Right ventricle myocardium superior (tissue), 1 donor: ENCODE results near the gene BACH2. TPM values are rescaled to one million over a fixed set of nuclear protein-coding genes. Genes with fewer than 3 reads are reported as not detected.
"Not testable (repeated sequence)": the region's sequence is repeated elsewhere in the genome, so short reads cannot be mapped to it uniquely, and the experiment has no call there.

ENCODE experiments used
- ATAC-seq: fragments of 200-7000 bp; cut with Tn5 transposase; one replicate; pipeline ENCODE4 v1.9.1; 2020; ENCODE audit warnings: mild to moderate bottlenecking; ENCODE audit not compliant: poor library complexity
- DNase-seq: peaks from one replicate; pipeline ENCODE4 v3.0.0-alpha.2; 2020
- intact Hi-C: fragments of 100-400 bp; cut with DNase I; formaldehyde crosslinking; loops from one replicate; pipeline ENCODE4 v1.11.2; 2022
- total RNA-seq: library from RNA; stranded (reverse); fragmentation: NEBNext Ultra II Directional; extraction: Animal tissue kit (Norgen Biotek cat#: 25700); gene quantifications from one replicate; pipeline ENCODE4 v1.2.1, GENCODE V29; 2021
- donor health status: DM: no; HTN: yes; CAD: no; lungs with severe emphysema.

Gene BACH2
- total RNA-seq, 1 donor from 2014 or later, result 1.9 TPM

DNA sequence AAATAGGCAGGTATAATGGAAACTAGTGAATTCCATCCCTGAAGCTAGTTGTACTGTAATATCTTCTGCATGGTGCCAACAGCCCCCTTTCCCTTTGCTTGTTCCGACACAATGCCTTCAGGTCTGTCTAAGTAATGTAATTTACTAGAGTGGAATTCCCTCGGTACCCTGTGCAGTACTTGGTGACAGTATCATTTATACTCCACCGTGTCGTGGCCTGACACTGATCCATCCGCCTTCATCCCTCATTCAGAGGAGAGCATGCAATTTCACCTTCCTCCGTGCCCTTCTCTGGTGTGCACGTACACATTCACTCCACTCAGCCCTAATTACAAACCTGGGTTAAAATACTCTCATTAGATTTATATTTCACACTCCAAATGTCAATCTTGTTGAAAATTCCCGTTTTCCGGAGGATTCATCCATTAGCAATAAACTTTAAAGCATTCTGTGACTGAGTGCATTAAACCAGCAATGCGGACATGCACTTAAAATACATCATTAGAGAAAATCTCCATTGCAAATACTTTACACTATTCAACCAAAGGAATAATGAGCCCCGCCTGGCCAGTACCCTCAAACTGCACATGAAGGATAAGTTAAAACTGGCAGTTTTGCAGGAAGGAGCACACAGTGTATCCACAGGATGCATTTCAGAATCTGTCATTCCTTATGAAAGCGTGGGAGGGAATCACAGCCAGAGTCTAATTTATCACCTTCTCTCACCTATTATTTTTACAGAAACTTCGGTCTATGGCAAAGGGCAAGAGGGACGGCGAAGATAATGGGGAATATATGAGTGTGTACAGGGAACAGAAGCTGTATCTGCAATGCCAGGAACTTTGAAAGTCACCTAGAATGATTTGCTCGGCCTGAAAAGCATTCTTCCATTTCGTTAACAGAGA, 219.9 kb downstream of the BACH2 start:
- no peak for ATAC-seq

DNA sequence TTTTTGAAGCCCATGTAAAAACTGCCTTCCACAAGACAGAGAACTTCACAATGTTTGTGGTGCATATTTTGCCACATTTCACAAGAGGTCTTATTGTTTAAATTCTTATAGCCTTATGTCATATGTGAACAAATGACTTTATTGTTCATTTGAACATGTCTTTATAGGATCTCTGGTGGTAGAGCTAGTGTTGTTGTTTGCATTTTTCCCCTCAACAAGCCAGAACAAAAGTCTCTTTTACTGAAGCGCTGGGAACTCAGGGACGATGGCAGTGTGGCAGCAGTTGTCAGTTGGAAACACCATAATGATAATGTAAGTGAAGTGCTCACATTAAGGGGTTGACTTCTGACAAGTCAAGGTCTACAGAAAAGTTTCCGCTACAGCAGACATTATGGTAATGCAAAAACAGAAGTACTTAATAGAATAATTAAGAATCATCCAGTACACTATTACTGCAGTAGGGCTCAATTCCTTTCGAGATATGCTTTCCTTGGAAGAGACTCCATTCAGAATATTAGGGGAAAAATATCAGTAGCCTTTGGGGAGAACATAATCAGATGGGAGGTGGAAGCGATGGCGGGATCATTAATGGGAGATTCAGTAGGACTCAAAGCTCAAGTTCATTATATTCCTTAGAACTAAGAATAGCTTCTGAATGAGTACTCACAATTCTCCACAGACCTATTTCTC, 222.3 kb downstream of the BACH2 start:
- DNase-seq, result no peak
- ATAC-seq, result no peak
- intact Hi-C loops, result no loop called here

More for the DNA sequence above, 219.9 kb downstream of the BACH2 start:
- intact Hi-C loops, result no loop called here
- no peak for DNase-seq

GRCh38 chr6:90072935-90073464, 223.6 kb downstream of the BACH2 start:
- no peak for ATAC-seq
- intact Hi-C loops, result no loop called here
- no peak for DNase-seq

DNA sequence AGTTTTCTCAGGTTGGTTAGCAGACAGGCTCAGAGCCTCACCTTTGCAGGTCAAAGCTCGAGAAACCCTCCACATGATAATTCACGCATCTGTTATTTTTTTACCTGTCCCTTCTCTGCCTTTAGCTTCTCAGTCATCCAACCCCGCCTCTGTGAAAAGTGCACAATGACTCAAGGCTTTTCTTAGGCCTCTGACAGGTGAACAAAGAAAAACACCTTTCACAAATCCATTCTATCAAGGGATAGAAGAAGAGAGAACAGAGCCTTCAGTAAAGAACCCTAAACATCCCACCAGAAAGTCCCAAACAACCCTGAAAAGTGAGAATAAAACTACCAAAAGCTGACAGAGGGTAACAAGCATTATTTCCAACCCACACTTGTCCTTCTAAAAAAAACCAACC, 224.1 kb downstream of the BACH2 start:
- ATAC-seq, result no peak
- no peak for DNase-seq
- intact Hi-C loops, result no loop called here

GRCh38 chr6:90068703-90069523, 227.7 kb downstream of the BACH2 start:
- DNase-seq, result no peak
- ATAC-seq, result no peak
- intact Hi-C loops, result no loop called here

GRCh38 chr6:90068264-90068663, 228.4 kb downstream of the BACH2 start:
- ATAC-seq, result no peak
- intact Hi-C loops, result no loop called here
- DNase-seq, result no peak

- ATAC-seq (no peak), DNase-seq (no peak)
- intact Hi-C loops, result no loop called here
Measured at GRCh38 chr6:90066697-90067096, 229.9 kb downstream of the BACH2 start.

DNA sequence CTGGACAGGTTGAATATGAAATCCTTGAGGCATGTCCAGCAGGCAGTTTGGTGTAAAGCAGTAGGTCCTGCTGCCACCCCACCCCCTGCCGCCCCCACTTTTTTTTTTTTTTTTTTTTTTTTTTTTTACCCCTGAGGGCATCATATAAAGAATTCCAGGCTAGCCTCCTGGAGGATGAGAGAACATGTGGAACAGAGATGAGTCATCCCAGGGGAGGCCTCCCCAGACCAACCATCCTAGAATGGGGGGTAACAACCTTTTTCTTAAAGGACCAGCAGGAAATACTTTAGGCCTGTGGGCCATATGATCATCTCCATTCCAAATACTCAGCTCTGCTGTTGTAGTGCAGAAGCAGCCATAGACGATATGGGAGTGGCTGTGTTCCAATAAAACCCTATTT, 231.5 kb downstream of the BACH2 start:
- DNase-seq, result no peak
- no peak for ATAC-seq
- intact Hi-C loops, result no loop called here

GRCh38 chr6:90062667-90063066, 234.0 kb downstream of the BACH2 start:
- no peak for DNase-seq
- intact Hi-C loops, result no loop called here
- no peak for ATAC-seq

GRCh38 chr6:90062051-90062450, 234.6 kb downstream of the BACH2 start:
- ATAC-seq, result no peak
- intact Hi-C loops, result no loop called here
- DNase-seq, result no peak

GRCh38 chr6:90059178-90059577, 237.5 kb downstream of the BACH2 start:
- DNase-seq, intact Hi-C loops, ATAC-seq: not testable (repeated sequence)

DNA sequence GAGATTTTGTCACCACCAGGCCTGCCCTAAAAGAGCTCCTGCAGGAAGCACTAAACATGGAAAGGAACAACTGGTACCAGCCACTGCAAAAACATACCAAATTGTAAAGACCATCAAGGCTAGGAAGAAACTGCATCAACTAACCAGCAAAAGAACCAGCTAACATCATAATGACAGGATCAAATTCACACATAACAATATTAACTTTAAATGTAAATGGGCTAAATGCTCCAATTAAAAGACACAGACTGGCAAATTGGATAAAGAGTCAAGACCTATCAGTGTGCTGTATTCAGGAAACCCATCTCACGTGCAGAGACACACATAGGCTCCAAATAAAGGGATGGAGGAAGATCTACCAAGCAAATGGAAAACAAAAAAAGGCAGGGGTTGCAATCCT, 240.7 kb downstream of the BACH2 start:
- ATAC-seq, intact Hi-C loops, DNase-seq: not testable (repeated sequence)

DNA sequence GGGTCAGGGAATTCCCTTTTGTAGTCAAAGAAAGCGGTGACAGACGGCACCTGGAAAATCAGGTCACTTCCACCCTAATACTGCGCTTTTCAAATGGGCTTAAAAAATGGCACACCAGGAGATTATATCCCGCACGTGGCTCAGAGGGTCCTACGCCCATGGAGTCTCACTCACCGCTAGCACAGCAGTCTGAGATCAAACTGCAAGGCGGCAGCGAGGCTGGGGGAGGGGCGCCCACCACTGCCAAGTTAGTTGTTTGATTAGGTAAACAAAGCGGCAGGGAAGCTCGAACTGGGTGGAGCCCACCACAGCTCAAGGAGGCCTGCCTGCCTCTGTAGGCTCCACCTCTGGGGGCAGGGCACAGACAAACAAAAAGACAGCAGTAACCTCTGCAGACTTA, 242.4 kb downstream of the BACH2 start:
- DNase-seq, ATAC-seq, intact Hi-C loops: not testable (repeated sequence)

DNA sequence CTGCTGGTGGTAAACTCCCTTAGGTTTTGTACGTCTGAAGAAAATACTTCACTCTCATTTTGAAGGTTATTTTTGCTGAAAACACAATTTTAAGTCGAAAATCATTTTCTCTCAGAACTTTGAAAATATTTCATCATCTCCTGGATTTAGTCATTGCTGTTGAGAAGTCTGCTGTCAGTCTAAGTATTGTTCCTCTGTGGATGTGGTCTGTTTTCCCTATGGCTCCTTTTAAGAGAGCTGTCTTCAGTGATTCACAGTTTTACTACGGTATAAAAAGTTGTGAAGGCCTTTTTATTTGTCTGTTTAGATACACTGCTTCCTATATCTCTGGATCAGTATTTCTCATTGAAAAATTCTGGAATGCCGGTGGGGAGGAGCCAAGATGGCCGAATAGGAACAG, 243.0 kb downstream of the BACH2 start:
- intact Hi-C loops, result no loop called here
- no peak for ATAC-seq

GRCh38 chr6:90049295-90049694, 247.3 kb downstream of the BACH2 start:
- intact Hi-C loops, result no loop called here

More for the DNA sequence above, 243.0 kb downstream of the BACH2 start:
- DNase-seq, result no peak

DNA sequence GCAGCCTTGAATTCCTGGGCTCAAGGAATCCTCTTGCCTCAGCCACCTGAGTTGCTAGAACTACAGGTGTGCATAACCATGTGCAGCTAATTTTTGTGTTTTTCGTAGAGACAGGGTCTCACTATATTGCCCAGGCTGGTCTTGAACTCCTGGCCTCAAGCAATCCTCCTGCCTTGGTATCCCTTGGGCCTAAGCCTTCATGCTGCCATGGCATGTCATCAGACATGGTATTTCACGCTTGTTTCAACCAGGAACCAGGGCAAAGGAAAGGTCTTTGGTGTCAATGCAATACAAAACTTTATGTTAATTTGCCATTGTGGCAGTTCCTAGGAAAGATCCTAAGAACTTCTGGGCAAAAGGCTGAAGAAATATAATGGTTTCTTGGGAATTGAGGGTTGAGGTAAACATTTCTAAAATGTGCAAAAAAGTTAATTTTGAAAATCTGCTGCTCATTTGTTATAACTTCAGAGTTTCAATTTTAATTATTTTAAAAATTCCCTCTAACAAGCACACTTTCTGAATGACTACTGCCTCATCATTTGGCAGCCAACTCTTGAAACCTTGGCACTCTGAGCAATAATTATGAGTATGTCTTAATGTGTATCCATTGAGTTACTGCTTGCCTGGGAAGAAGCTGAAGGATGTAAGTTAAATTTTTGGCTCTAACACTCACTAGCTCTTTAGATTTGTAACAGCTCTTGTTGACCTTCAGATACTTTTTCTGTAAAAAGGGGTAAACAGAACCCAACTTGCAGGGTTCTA, 248.3 kb downstream of the BACH2 start:
- ATAC-seq (no peak), DNase-seq (no peak)
- intact Hi-C loops, result no loop called here

More at GRCh38 chr6:90049295-90049694, 247.3 kb downstream of the BACH2 start:
- DNase-seq (no peak), ATAC-seq (no peak)

GRCh38 chr6:90045535-90045934, 251.1 kb downstream of the BACH2 start:
- intact Hi-C loops, result no loop called here
- no peak for ATAC-seq
- DNase-seq, result no peak

DNA sequence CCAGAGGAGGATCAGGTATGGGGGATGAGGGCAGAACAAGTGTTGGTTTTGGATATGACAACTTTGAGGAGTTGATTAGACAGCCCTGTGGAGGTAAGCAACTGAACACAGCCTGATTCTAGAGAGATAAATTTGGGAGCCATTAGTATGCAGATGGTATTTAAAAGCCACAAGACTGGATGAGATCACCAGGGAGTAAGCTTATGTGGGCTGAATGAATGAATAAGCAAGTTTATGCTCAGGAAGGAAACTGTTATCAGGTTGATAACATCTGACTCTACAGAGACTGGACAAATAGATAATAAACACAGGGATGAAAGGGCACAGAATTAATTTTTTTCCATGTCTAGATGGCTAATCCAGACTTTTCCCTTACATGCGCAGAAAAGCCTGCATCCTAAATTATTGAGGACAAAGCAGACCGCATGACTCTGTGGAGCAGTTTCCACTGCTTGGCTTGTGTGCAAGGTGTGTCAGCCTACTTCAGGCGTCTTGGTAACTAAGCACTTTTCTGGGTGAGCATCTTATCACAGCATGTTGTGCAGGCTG, 251.7 kb downstream of the BACH2 start:
- DNase-seq, result no peak
- intact Hi-C loops, result no loop called here
- no peak for ATAC-seq
